Tibial artery (tissue), 4 donors: ENCODE results near the gene PXT1.

ENCODE experiments used
- DNase-seq, 2 donors: peaks; one replicate each; pipeline ENCODE4 v3.0.0-alpha.2; 2019
- H3K27ac ChIP-seq, 2 donors: fragments of 200-600 bp; sonication (generic) in 1 of 2; 1 replicate in 1 of 2; 2 replicates in 1 of 2; pipeline ENCODE4 v1.5.1; 2018 to 2019; ENCODE audit warnings: mild to moderate bottlenecking in 1 of 2
- H3K27me3 ChIP-seq, 2 donors: fragments of 200-600 bp; sonication (generic) in 1 of 2; one replicate each; pipeline versions ENCODE4 v1.5.1 to v1.6.0; 2016 to 2019
- H3K36me3 ChIP-seq, 3 donors: fragments of 200-600 bp; sonication (generic) in 2 of 3; one replicate each; pipeline ENCODE4 v1.5.1; 2016 to 2019; ENCODE audit warnings: mild to moderate bottlenecking in 2 of 3
- H3K4me1 ChIP-seq, 4 donors: fragments of 200-600 bp; sonication (generic) in 2 of 4; 1 replicate in 3 of 4; 2 replicates in 1 of 4; pipeline ENCODE4 v1.5.1; 2016 to 2019
- H3K4me3 ChIP-seq, 2 donors: fragments of 200-600 bp; sonication (generic) in 1 of 2; 1 replicate in 1 of 2; 2 replicates in 1 of 2; pipeline ENCODE4 v1.5.1; 2018 to 2019; ENCODE audit warnings: mild to moderate bottlenecking in 2 of 2
- H3K9me3 ChIP-seq, 3 donors: fragments of 200-600 bp; sonication (generic) in 1 of 3; one replicate each; pipeline ENCODE4 v1.5.1; 2016 to 2019
- CTCF ChIP-seq, 2 experiments: fragments of 200-600 bp in 1 of 2; fragments of 450-650 bp in 1 of 2; IDR thresholded peaks; one replicate each; pipeline ENCODE4 v1.5.1; 2017 to 2019; ENCODE audit warnings: antibody characterized with exemption in 2 of 2, mild to moderate bottlenecking in 1 of 2, moderate library complexity in 1 of 2
- intact Hi-C: fragments of 100-400 bp; cut with DNase I; formaldehyde crosslinking; loops from one replicate; pipeline ENCODE4 v1.15.0; 2023; ENCODE audit warnings: low total_unique reads

The PXT1 gene

GRCh38 chr6:36443471-36444428 lies 1.1 kb upstream of the PXT1 start:
- intact Hi-C loops, result loop anchor here (2.0 to 5.0 kb wide), 2 partner anchors 21 to 149 kb away; partner anchors contain the start of gene SRSF3
- DNase-seq, result no peak

DNA sequence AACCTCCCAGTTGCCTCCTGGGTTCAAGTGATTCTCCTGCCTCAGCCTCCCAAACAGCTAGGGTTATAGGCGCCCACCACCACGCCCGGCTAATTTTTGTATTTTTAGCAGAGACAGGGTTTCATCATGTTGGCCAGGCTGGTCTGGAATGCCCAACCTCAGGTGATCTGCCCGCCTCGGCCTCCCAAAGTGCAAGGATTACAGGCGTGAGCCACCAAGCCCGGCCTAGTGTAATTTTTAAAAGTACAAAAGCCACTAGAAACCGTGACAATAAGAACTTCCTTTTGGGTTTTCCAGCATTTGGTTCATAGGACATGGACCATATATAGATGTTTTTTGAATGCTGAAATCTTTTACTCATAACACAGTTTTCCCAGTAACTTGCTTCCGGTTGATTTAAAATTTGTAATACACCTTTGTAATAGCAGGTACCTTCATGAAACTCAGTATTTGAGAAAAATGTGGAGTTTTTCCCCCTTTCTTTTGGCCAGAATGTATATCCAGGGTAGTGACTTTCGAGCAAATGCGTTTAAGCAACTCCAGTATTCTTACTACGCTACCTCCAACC lies 467 bp downstream of the PXT1 start:
- intact Hi-C loops, result loop anchor here (2.0 to 5.0 kb wide), 2 partner anchors 19 to 150 kb away; partner anchors contain the start of gene SRSF3
- Histone ChIP-seq H3K4me3 (peak overlapping the region; percentile 88 to 95), H3K27me3 (no peaks in the 10 kb centered on the region), H3K27ac (peak overlapping the region; percentile 96 to 97), H3K36me3 (no peaks in the 10 kb centered on the region), H3K9me3 (no peaks in the 10 kb centered on the region), H3K4me1 (peaks cover 0 to 50% (median 21%) of the 10 kb centered on the region in 4 donors)
- no peak for TF ChIP-seq CTCF (IDR thresholded peaks at IDR 0.05)
- DNase-seq, result no peak

More at GRCh38 chr6:36443471-36444428, 1.1 kb upstream of the PXT1 start:
- Histone ChIP-seq H3K27me3 (no peaks in the 10 kb centered on the region), H3K27ac (peak overlapping the region; percentile 96 to 97), H3K4me3 (peak overlapping the region; percentile 88 to 95), H3K4me1 (peaks cover 0 to 53% (median 24%) of the 10 kb centered on the region in 4 donors), H3K36me3 (peaks cover 0 to 4% (median 3%) of the 10 kb centered on the region in 3 donors), H3K9me3 (no peaks in the 10 kb centered on the region)
- no peak for TF ChIP-seq CTCF (IDR thresholded peaks at IDR 0.05)

- H3K9me3 ChIP-seq, result no peaks in the 10 kb centered on the region
- DNase-seq, result peak; percentile 97 to 98
- intact Hi-C loops, result loop anchor here (5.0 kb wide), 1 partner anchor 151 kb away; the partner anchor contains the start of gene SRSF3
- no peaks in the 10 kb centered on the region for H3K27me3 ChIP-seq
- TF ChIP-seq CTCF (IDR thresholded peaks at IDR 0.05), result no peak
- peak overlapping the region; percentile 96 to 97 for H3K27ac ChIP-seq
- H3K4me3 ChIP-seq, result no peak overlapping the region
- H3K36me3 ChIP-seq, result no peaks in the 10 kb centered on the region
- H3K4me1 ChIP-seq, result peaks cover 0 to 42% (median 20%) of the 10 kb centered on the region in 4 donors
These were observed 1.3 kb downstream of the PXT1 start for GRCh38 chr6:36441307-36441894.

GRCh38 chr6:36436466-36436865 lies 6.2 kb downstream of the PXT1 start:
- Histone ChIP-seq H3K27ac (no peak overlapping the region), H3K36me3 (no peaks in the 10 kb centered on the region), H3K27me3 (no peaks in the 10 kb centered on the region), H3K4me3 (no peak overlapping the region), H3K9me3 (no peaks in the 10 kb centered on the region), H3K4me1 (peaks cover 0 to 5% (median 0%) of the 10 kb centered on the region in 4 donors)
- DNase-seq, result no peak
- no peak for TF ChIP-seq CTCF (IDR thresholded peaks at IDR 0.05)
- intact Hi-C loops, result no loop called here

DNA sequence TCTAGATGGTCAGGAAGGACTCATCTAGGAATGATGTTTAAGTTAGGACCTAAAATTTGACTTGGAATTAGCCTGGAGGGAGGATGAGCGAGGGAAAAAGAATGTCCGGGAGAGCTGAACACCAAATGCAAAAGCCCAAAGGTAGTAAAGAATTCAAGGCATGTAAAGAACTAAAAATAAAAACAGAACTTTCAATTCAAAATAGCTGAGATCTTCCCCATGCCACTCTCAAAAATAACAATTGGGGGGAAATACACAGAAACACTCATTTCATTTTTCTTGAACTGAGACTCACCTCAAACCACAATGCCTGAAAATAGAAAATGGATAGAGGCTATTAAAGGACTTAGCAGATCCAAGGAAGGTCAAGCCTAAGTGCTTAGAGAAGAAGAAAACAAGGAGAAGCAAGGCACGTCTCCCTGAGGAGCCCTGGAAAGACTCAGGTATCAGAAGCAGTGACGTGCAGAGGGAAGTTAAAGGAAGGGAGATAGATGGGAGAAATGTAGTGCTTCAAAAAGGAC lies 10.4 kb downstream of the PXT1 start:
- intact Hi-C loops, result no loop called here
- no peaks in the 10 kb centered on the region for H3K27me3 ChIP-seq
- no peak for DNase-seq
- no peak for TF ChIP-seq CTCF (IDR thresholded peaks at IDR 0.05)
- H3K36me3 ChIP-seq, result no peaks in the 10 kb centered on the region
- H3K4me1 ChIP-seq, result no peaks in the 10 kb centered on the region
- no peak overlapping the region for H3K4me3 ChIP-seq
- H3K9me3 ChIP-seq, result no peaks in the 10 kb centered on the region
- no peak overlapping the region for H3K27ac ChIP-seq
